Neuron (in vitro differentiated cells): ENCODE results near the gene DUOXA2.

ENCODE experiments used
- H2AFZ ChIP-seq: one replicate; pipeline ENCODE4 v1.6.1; 2013; ENCODE audit warnings: low read depth, mild to moderate bottlenecking, inconsistent platforms, low read length, moderate library complexity
- H3K27me3 ChIP-seq: one replicate; pipeline ENCODE4 v1.6.1; 2013; ENCODE audit warnings: low read length; ENCODE audit not compliant: insufficient read depth
- H3K36me3 ChIP-seq: one replicate; pipeline ENCODE4 v1.6.1; 2013; ENCODE audit warnings: low read length; ENCODE audit not compliant: insufficient read depth
- H3K4me1 ChIP-seq: one replicate; pipeline ENCODE4 v1.6.1; 2013; ENCODE audit warnings: low read length; ENCODE audit not compliant: insufficient read depth
- H3K4me3 ChIP-seq: 2 replicates; pipeline ENCODE4 v1.5.1; 2013; ENCODE audit warnings: mild to moderate bottlenecking, low read length, moderate library complexity
- H3K9me3 ChIP-seq: one replicate; pipeline ENCODE4 v1.6.1; 2013; ENCODE audit warnings: low read length

DUOXA2 gene

DNA sequence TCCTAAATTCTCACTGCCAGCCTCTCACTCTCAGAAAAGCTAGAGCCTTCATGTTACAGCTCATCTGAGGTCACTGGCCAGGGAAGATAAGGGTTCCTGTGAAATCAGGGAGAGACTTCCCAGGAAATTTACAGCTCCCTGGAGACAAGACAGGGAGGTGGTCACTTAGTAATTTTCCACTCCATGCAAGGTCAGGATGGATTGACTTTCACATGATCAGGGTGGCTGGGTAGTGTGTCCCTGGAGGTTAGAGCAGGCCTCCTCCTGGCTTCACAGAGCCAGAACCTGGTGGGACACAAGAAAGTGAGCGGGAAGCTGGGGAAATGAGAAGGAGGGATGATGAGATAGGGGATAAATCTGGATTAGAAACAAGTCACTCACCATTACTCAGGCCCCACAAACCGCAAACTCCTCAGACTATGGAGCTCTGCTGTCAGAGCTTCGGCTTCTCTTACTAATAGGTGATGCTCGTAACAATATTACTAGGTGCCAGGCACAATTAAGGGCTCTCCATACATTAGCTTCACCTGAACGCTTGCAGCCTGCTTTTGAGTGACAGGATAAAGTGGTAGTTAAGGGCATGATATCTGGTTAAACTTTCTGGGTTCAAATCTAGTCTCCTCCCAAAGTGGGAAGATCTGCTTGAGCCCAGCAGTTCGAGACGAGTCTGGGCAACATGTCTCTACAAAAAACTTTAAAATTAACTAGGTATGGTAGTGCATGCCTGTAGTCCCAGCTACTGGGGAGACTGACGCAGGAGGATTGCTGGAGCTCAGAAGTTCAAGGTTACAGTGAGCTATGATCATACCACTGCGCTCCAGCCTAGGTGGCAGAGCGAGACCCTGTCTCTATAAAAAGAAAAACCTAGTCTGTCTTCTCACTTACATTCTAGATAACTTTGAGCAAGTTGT, 25.1 kb upstream of the DUOXA2 start:
- Histone ChIP-seq H3K9me3 (no peaks in the 10 kb centered on the region), H3K4me1 (no peaks in the 10 kb centered on the region), H3K4me3 (no peak overlapping the region), H2AFZ (no peak overlapping the region), H3K36me3 (no peaks in the 10 kb centered on the region), H3K27me3 (peaks cover 17% of the 10 kb centered on the region)

DNA sequence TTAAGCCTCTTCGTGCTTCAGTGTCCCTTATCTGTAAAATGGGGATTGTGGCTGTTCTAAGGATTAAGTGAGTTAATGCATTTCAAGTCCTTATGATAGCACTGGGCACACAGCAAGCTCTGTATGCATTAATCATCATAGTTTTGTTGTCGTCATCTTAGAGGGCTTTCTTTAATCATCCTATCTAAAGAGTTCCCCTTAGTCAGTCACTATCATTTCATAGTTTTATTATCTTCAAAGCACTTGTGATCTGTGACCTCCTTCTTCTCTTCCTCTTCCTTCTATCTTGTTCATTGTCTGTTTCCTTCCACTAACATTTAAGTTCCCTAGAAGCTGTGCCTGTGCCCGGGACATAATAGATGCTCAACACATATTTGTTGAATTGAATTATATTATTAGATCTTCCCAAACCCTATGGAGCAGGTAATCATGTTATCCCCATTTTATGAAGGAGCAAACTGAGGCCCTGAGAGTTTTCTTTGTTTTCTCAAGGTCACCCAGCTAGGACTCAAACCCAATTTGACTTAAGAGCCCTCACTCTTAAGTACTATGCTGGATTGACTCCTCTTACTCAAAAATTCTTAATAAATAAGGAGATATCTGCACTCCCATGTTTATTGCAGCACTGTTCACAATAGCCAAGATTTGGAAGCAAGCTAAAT, 24.3 kb upstream of the DUOXA2 start:
- no peaks in the 10 kb centered on the region for H3K36me3 ChIP-seq
- no peaks in the 10 kb centered on the region for H3K9me3 ChIP-seq
- H2AFZ ChIP-seq: no peak overlapping the region
- H3K4me3 ChIP-seq: no peak overlapping the region
- no peaks in the 10 kb centered on the region for H3K4me1 ChIP-seq
- H3K27me3 ChIP-seq: peaks cover 21% of the 10 kb centered on the region

DNA sequence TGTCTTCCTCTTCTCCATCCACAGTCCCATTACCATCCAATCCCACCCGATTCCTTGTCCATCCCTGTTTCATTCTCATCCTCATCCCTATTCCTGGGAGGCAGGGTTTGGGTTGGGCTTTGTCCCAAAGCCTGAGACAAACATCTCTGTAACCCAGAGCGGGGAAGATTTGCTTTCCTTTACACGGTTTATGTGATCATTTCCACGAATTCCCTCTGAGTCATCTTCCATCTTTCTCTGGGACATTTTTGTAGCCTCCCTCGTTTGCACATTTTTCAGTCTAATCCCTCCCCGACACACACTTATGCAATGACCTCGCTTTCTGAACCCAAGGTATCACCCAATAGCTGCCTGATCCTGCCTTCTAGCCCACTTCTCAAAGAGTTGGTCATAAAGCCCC, 23.0 kb upstream of the DUOXA2 start:
- Histone ChIP-seq H3K4me3 (no peak overlapping the region), H2AFZ (no peak overlapping the region), H3K9me3 (no peaks in the 10 kb centered on the region), H3K27me3 (peaks cover 29% of the 10 kb centered on the region), H3K36me3 (no peaks in the 10 kb centered on the region), H3K4me1 (no peaks in the 10 kb centered on the region)

DNA sequence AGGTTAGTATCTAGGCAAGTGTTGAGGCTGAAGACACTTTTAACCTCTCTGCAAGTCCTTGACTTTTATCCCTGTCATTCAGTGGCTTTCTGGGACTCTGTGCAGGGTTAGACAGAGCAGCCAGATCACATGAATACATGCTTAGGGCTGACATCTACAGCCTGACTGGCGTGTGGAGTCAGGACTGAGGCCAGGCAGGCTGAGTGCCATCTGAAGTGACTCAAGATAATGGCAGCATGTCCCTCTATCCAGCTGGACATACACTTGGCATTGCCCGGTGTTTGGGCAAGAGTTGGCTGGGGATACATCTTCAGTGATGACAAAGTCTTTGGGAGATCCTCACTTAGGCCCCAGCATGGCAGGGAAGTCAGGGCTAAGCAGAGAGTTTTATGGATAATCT, 22.6 kb upstream of the DUOXA2 start:
- peaks cover 29% of the 10 kb centered on the region for H3K27me3 ChIP-seq
- H3K4me3 ChIP-seq: no peak overlapping the region
- H3K9me3 ChIP-seq: no peaks in the 10 kb centered on the region

DNA sequence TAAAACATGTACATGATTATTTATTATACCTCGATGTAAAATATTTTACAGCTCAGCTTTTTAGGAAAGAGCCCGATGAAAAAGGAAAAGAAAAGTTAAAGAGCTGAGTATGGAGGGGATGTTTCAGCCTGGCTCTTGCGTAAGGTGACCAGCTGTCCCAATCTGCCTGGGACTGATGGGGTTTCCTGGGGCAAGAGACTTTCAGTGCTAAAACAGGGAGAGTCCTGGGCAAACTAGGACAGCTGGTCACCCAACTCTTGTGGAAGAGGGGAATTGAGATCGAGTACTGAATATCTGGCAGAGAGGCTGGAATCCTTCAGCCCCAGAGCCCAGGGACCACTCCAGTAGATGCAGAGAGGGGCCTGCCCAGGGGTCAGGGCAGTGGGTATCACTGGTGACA, 21.1 kb upstream of the DUOXA2 start:
- Histone ChIP-seq H3K36me3 (no peaks in the 10 kb centered on the region), H3K9me3 (no peaks in the 10 kb centered on the region), H3K4me3 (no peak overlapping the region), H3K27me3 (peaks cover 29% of the 10 kb centered on the region), H3K4me1 (no peaks in the 10 kb centered on the region), H2AFZ (no peak overlapping the region)

More for the DNA sequence above, 22.6 kb upstream of the DUOXA2 start:
- H3K4me1 ChIP-seq: no peaks in the 10 kb centered on the region
- H3K36me3 ChIP-seq: no peaks in the 10 kb centered on the region
- H2AFZ ChIP-seq: no peak overlapping the region

DNA sequence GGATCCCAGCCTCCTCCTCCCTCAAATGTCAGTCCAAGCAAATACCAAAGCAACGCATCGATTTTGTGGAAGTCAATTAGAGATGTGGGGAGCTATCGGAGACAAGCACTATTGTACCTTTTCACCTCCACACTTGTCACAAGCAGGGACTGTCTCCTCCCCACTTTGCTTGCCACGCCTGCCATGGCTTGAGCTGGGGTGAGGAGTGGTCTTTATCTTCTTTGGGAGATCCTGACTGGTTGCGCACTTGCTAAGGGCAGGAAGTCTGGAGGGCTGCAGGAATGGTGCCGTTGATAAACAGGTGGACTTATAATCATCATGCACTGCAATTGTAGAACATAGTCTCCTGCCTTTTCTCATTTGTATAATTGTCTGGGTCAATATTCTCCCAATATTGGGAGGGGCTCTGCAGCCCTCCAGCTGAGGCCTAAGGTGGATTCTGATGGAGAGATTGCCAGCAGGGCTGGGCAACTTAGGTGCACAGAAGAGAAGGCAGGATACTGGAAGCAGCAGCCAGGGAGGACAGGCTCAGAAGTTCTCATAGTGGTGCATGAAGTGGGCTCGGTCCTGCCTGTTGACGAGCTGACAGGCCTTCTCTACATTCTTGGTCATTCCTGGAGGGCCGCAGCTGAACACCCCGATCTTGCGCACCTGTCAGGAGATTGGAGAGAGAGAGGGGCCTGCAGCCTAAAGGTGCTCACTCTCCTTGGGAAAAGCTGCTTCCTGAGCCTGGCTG, 20.3 kb upstream of the DUOXA2 start:
- no peaks in the 10 kb centered on the region for H3K4me1 ChIP-seq
- peaks cover 28% of the 10 kb centered on the region for H3K27me3 ChIP-seq
- no peak overlapping the region for H2AFZ ChIP-seq
- H3K9me3 ChIP-seq: no peaks in the 10 kb centered on the region
- no peaks in the 10 kb centered on the region for H3K36me3 ChIP-seq
- no peak overlapping the region for H3K4me3 ChIP-seq

DNA sequence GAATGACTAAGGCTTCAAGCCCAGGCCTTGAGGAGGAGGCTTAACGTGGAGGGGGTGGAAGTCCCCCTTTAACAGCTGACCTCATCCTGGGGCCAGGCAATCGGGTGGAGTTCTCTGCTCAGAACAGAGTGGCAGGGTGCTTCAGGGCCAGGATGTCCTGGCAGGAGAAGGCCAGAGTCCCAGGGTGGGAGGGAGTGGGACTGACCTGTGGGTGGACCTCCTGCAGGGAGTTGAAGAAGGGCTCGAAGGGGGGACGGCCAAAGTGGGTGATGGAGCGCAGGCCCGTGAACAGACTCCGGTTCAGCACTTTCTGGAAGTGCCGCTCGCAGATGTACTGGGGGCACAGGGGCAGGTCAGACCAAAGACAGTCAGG, 19.8 kb upstream of the DUOXA2 start:
- H2AFZ ChIP-seq: no peak overlapping the region
- peaks cover 23% of the 10 kb centered on the region for H3K27me3 ChIP-seq
- H3K36me3 ChIP-seq: no peaks in the 10 kb centered on the region
- H3K4me3 ChIP-seq: no peak overlapping the region
- H3K9me3 ChIP-seq: no peaks in the 10 kb centered on the region
- H3K4me1 ChIP-seq: no peaks in the 10 kb centered on the region

DNA sequence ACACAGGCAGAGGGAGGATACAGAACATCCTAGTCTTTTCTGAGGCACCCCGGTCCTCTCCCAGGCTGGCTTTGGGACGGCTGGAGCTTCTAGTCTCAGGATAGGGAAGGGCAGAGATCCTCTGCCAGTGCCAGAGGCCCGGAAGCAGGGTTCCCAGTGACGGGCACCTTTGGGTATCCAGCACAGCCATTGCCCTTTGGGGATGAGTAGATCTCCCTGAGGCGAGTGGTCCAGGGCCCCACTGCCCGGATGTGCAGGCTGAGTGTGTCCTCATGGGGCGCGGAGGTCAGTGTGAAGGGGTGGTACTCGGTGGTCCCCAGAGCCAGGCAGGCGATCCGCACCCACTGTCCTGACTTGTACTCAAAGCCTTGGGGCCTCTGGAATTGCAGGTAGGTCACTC, 18.5 kb upstream of the DUOXA2 start:
- Histone ChIP-seq H3K9me3 (no peaks in the 10 kb centered on the region), H3K27me3 (peaks cover 23% of the 10 kb centered on the region), H3K36me3 (no peaks in the 10 kb centered on the region), H2AFZ (no peak overlapping the region), H3K4me1 (no peaks in the 10 kb centered on the region), H3K4me3 (no peak overlapping the region)

DNA sequence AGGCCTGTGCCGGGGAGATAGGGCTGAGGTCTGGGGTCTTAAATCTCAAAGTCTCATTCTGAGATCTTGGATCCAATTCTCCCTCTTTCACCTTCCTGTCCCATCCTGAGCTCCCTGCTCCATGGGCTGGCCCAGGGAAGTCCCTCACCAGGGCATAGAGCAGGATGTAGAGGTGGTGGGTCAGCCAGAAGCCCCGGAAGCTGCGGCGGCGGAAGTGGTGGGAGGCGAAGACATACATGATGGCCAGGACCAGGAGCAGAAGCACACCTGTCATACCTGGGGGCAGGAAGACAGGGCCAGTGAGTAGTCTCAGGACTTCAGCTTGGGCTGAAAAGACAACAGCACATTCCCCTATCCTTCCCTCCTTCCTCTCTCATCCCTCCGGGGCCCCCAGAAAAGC, 16.7 kb upstream of the DUOXA2 start:
- Histone ChIP-seq H3K27me3 (peaks cover 23% of the 10 kb centered on the region), H3K36me3 (no peaks in the 10 kb centered on the region), H2AFZ (no peak overlapping the region), H3K4me1 (no peaks in the 10 kb centered on the region), H3K9me3 (no peaks in the 10 kb centered on the region), H3K4me3 (no peak overlapping the region)

DNA sequence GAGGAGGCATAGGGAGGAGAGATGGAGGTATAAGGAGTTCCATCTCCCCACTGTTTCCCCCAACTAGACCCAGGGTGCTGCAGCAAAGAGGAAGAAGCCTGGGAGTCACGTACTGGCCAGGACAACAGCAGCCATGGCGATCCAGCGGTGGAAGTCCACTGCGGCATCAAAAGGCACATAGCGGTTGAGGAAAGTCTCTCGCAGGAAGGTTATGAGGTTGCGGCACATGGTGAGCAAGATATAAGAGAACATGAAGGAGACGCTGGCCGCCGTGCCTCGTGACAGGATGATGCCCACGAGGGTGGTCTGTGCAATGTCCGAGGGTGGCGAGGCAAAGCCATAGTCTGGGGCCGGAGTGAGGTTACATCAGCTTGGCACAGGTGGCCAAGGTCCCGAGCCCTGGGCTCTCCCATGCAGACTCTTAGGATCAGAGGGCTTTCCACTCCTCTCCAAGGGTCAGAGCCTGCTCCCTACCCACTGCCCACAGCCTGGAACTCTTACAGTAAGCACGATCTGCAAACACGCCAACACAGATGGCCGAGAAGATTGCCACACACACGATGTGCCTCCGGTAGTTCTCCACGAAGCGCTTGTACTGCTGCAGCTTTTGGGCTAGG, 14.5 kb upstream of the DUOXA2 start:
- H3K4me3 ChIP-seq: no peak overlapping the region
- peaks cover 22% of the 10 kb centered on the region for H3K27me3 ChIP-seq
- H3K36me3 ChIP-seq: no peaks in the 10 kb centered on the region
- H3K4me1 ChIP-seq: peaks cover 4% of the 10 kb centered on the region
- H3K9me3 ChIP-seq: no peaks in the 10 kb centered on the region
- H2AFZ ChIP-seq: no peak overlapping the region

DNA sequence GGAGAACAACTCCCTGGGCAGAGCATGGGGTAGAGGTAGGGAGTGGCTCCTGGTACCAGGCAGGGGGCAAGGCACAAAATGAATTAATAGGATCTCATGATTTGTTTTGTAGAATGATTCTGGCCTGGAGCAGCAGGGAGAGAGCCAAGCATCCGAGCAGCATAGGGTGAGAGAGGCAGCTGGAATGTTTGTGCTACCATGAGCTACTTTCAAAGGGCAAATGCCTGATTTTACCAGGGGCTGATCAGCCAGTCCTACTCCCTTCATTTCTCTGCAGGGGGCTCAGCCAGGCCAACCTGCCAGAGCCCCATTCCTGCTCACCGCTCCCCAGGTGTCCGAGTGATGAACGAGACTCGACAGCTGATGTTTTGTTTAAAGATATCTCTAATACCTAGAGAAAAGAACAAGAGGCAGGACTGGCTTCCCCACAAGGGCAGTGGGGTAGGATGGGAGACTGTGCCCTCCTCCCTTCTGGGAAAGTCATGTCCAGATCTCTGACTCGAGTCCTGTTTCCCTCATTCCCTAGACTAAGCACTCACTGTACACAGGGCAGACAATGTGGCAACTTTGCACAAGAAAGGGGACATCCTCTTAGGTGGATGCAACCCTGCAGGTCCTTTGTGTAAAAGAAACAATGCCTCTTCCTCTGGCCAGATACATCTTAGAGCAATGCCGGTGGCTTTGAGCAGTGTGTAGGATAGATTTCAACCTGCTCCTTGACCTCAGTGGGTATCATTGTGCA, 13.1 kb upstream of the DUOXA2 start:
- Histone ChIP-seq H3K9me3 (peaks cover 2% of the 10 kb centered on the region), H3K4me3 (no peak overlapping the region), H2AFZ (no peak overlapping the region), H3K36me3 (no peaks in the 10 kb centered on the region), H3K4me1 (peaks cover 4% of the 10 kb centered on the region), H3K27me3 (peaks cover 22% of the 10 kb centered on the region)

DNA sequence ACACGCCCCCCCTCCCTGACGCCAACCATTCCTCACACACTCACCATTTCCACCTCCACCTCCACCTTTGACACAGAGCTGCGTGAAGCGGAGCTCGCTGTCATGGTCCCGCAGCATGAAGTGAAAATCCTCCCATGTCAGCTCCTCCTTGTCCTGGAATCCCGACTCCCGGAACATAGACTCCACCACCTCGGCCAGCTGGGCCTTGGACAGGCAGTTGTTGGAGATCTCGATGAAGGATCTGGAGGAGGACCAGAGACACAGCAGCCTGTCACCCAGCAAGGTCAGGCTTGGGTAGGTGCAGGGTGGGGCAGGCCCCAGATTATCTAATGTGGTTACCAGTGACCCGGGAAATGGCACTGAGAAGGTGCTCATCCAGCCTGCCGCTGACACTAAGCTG, 12.4 kb upstream of the DUOXA2 start:
- peaks cover 29% of the 10 kb centered on the region for H3K27me3 ChIP-seq
- no peak overlapping the region for H2AFZ ChIP-seq
- H3K4me1 ChIP-seq: peaks cover 4% of the 10 kb centered on the region
- peaks cover 2% of the 10 kb centered on the region for H3K9me3 ChIP-seq
- H3K4me3 ChIP-seq: no peak overlapping the region
- H3K36me3 ChIP-seq: no peaks in the 10 kb centered on the region
